ENCODE results near the gene IQCH. TPM values are rescaled to one million over a fixed set of nuclear protein-coding genes. Genes with fewer than 3 reads are reported as not detected.
"Not testable (repeated sequence)": the region's sequence is repeated elsewhere in the genome, so short reads cannot be mapped to it uniquely, and the experiment has no call there.

IQCH gene
- total RNA-seq, 2 experiments from 2014 or later, result 1.2 to 2.2 TPM

DNA sequence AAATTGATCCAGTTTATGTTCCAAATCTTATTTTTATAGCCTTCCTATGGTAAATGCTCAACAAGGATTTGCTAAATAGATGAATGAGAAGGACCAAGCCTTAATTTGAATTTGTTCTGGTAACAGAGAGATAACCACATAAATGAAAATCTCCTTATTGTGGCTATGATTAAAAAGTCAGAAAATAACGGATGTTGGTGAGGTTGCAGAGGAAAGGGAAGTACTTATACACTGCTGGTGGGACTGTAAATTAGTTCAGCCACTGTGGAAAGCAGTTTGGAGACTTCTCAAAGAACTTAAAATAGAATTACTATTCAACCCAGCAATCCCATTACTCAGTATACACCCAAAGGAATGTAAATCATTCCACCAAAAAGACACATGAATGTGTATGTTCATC is 26.3 kb upstream of the IQCH start:
- ATAC-seq (ENCODE audit: low read depth), result peak; percentile 33
- H3K27ac Mint-ChIP-seq, result peak overlapping the region; percentile 59
- no peak for DNase-seq
- no peaks in the 10 kb centered on the region for H3K27me3 Mint-ChIP-seq
- H3K9me3 Mint-ChIP-seq, result no peaks in the 10 kb centered on the region
- peak overlapping the region; percentile 20 for H3K4me3 Mint-ChIP-seq
- H3K4me1 Mint-ChIP-seq, result peaks cover 11% of the 10 kb centered on the region
- peaks cover 35% of the 10 kb centered on the region for H3K36me3 Mint-ChIP-seq
- POLR2A ChIA-PET, result no interaction called here

DNA sequence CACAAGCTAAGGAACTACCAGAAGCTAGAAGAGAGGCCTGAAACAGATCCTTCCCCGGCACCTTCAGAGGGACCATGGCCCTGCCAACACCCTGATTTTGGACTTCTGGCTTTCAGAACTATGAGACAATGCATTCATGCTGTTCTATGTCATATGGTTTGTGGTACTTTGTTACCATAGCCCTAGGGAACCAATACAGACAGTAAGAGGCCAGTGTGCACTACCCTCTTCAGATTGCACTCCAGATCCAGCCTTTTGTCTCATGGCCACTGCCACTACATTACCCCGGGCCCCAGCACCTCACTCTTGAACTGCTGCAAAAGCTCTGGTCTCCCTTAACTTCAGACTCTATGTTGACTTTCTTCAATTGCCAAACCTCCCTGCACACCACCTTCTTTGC is 24.1 kb upstream of the IQCH start:
- peaks cover 48% of the 10 kb centered on the region for H3K36me3 Mint-ChIP-seq

GRCh38 chr15:67232591-67232990 is 22.0 kb upstream of the IQCH start:
- Mint-ChIP-seq H3K36me3 (peaks cover 42% of the 10 kb centered on the region), H3K4me1 (peaks cover 9% of the 10 kb centered on the region), H3K27ac (no peak overlapping the region), H3K9me3 (no peaks in the 10 kb centered on the region), H3K4me3 (no peak overlapping the region), H3K27me3 (no peaks in the 10 kb centered on the region)
- DNase-seq (no peak), ATAC-seq (ENCODE audit: low read depth) (no peak)
- POLR2A ChIA-PET, result no interaction called here

More for the DNA sequence above, 24.1 kb upstream of the IQCH start:
- Mint-ChIP-seq H3K4me3 (no peak overlapping the region), H3K27me3 (no peaks in the 10 kb centered on the region), H3K27ac (no peak overlapping the region), H3K9me3 (no peaks in the 10 kb centered on the region), H3K4me1 (peaks cover 11% of the 10 kb centered on the region)
- ATAC-seq (ENCODE audit: low read depth) (no peak), DNase-seq (no peak)
- POLR2A ChIA-PET, result no interaction called here

- POLR2A ChIA-PET, result interaction anchor here (0.6 to 3.0 kb wide), 4 partner anchors 13 to 175 kb away, joined by 3 to 14 read pairs (median 3); partner anchors contain the start of genes AAGAB, IQCH and SMAD3
- ATAC-seq (ENCODE audit: low read depth) (no peak), DNase-seq (no peak)
- Mint-ChIP-seq H3K4me1 (peaks cover 36% of the 10 kb centered on the region), H3K9me3 (no peaks in the 10 kb centered on the region), H3K4me3 (peak overlapping the region; percentile 33), H3K27ac (peak overlapping the region; percentile 67), H3K27me3 (no peaks in the 10 kb centered on the region), H3K36me3 (peaks cover 13% of the 10 kb centered on the region)
Observed at GRCh38 chr15:67240235-67241131, 14.1 kb upstream of the IQCH start.

DNA sequence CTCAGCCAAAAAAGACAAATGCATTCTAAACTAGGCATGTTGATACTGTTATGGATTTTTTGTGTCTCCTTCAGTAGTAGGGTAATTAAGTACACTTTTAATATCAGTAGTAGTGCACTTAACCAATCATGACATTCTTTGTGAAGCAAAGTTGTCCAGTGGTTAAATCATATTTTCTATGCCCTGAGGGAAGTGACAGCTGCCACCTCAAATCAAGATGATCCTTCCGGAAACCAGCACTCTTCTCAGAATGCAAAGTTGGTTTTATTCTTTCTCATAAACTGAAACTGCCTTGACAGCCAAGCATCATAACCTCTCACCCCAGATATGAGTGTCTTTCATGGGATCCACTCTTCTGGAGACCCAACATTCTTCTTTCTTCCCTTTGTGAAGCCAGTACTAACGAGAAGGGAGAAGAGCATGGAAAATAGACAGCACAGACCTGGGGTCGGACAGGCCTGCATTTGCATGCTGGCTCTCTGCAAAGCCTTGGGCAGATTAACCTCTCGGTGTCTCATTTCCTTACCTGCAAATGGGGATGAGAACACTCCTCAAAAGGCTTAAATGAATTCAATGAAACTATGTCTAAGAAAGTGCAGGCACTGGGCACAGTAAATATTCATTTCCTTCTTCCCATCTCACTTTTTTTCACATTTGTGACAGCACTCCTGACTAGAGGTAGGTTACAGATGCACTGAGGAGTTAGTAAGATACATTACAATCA is 13.3 kb upstream of the IQCH start:
- Mint-ChIP-seq H3K36me3 (peaks cover 21% of the 10 kb centered on the region), H3K27me3 (no peaks in the 10 kb centered on the region), H3K9me3 (no peaks in the 10 kb centered on the region), H3K4me3 (peak overlapping the region; percentile 33), H3K4me1 (peaks cover 36% of the 10 kb centered on the region), H3K27ac (peak overlapping the region; percentile 67)
- ATAC-seq (ENCODE audit: low read depth) (peak; percentile 76), DNase-seq (no peak)
- POLR2A ChIA-PET, result interaction anchor here (0.6 to 3.0 kb wide), 2 partner anchors 13 to 158 kb away, joined by 3 to 14 read pairs; partner anchors contain the start of genes AAGAB and IQCH

DNA sequence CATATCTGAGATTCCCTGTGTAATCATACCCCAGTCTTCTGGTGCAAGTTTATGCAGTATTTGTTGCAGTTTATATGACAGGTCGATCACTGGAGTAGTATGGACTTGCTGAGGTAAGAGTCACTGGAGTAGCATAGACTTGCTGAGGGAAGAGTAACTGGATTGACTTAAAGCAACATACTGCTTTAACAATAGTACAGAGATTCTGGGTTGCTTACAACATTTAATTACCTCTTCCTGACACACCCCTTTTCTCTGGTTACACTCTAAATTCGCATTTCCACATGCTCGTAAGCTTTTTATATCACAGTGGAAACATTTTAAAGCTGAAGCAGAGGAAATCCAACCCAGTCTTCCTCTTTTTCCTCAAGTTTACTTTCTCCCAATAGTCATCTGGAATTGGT is 11.9 kb upstream of the IQCH start:
- peaks cover 34% of the 10 kb centered on the region for H3K36me3 Mint-ChIP-seq
- H3K27ac Mint-ChIP-seq, result no peak overlapping the region
- ATAC-seq (ENCODE audit: low read depth) (no peak), DNase-seq (no peak)
- POLR2A ChIA-PET, result no interaction called here
- H3K27me3 Mint-ChIP-seq, result no peaks in the 10 kb centered on the region
- peaks cover 4% of the 10 kb centered on the region for H3K9me3 Mint-ChIP-seq
- no peak overlapping the region for H3K4me3 Mint-ChIP-seq
- peaks cover 36% of the 10 kb centered on the region for H3K4me1 Mint-ChIP-seq

DNA sequence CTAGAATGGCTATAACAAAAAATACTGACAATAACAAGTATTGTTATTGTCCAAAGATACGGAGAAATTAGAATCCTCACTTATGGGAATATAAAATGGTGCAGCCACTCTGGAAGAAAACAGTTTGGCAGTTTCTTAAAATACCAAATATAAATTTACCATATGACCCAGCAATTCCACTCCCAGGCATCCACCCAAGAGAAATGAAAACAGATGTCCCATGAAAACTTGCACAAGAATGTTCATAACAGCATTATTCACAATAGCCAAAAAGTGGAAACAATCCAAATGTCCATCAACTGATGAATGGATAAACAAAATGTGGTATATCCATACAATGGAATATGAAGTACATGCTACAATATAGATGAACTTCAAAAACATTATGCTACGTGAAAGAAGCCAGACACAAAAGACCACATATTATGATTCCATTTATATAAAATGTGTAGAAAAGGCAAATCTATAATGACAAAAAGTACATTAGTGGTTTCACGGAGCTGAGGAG is 9.6 kb upstream of the IQCH start:
- ATAC-seq (ENCODE audit: low read depth) (no peak), DNase-seq (no peak)
- POLR2A ChIA-PET, result interaction anchor here (1.3 kb wide), 1 partner anchor 9 kb away, joined by 4 read pairs; the partner anchor contains the start of genes AAGAB and IQCH
- Mint-ChIP-seq H3K4me1 (peaks cover 30% of the 10 kb centered on the region), H3K27ac (no peak overlapping the region), H3K27me3 (no peaks in the 10 kb centered on the region), H3K4me3 (no peak overlapping the region), H3K9me3 (peaks cover 4% of the 10 kb centered on the region), H3K36me3 (peaks cover 42% of the 10 kb centered on the region)

GRCh38 chr15:67246606-67247005 is 8.0 kb upstream of the IQCH start:
- POLR2A ChIA-PET; H3K27me3 Mint-ChIP-seq; H3K27ac Mint-ChIP-seq; H3K9me3 Mint-ChIP-seq; H3K4me3 Mint-ChIP-seq; DNase-seq; ATAC-seq (ENCODE audit: low read depth): not testable (repeated sequence)
- Mint-ChIP-seq H3K4me1 (peaks cover 18% of the 10 kb centered on the region), H3K36me3 (peaks cover 43% of the 10 kb centered on the region)

- Mint-ChIP-seq H3K27ac (no peak overlapping the region), H3K36me3 (peaks cover 42% of the 10 kb centered on the region), H3K4me1 (peaks cover 17% of the 10 kb centered on the region), H3K27me3 (no peaks in the 10 kb centered on the region), H3K9me3 (peaks cover 4% of the 10 kb centered on the region), H3K4me3 (no peak overlapping the region)
- no peak for ATAC-seq (ENCODE audit: low read depth)
- no peak for DNase-seq
- POLR2A ChIA-PET, result no interaction called here
Observed at GRCh38 chr15:67248011-67248505, 6.5 kb upstream of the IQCH start.

DNA sequence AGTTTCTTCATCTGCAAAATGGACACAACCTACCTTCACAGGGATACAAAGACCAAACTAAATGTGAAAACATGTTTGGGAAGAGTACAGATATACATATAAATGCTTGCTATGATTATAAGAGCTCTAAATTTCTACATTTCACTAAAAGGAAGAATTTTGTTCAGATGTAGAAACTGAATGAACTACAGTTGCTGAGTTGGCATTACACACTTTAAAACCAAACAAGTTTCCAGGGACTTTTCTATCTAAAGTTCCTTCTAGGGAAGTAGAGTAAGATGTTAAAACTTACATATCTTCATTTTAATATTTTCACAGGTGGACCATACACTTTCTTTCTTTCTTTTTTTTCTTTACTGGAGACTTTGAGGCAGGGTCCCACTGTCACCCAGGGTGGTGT is 4.8 kb upstream of the IQCH start:
- H3K27me3 Mint-ChIP-seq, result no peaks in the 10 kb centered on the region
- peaks cover 19% of the 10 kb centered on the region for H3K4me1 Mint-ChIP-seq

GRCh38 chr15:67251318-67251717 is 3.3 kb upstream of the IQCH start:
- POLR2A ChIA-PET, result no interaction called here
- Mint-ChIP-seq H3K27me3 (peaks cover 7% of the 10 kb centered on the region), H3K27ac (no peak overlapping the region), H3K4me1 (peaks cover 25% of the 10 kb centered on the region), H3K36me3 (peaks cover 22% of the 10 kb centered on the region), H3K4me3 (no peak overlapping the region), H3K9me3 (peaks cover 4% of the 10 kb centered on the region)
- ATAC-seq (ENCODE audit: low read depth) (no peak), DNase-seq (no peak)

More for the DNA sequence above, 4.8 kb upstream of the IQCH start:
- Mint-ChIP-seq H3K27ac (no peak overlapping the region), H3K9me3 (peaks cover 4% of the 10 kb centered on the region), H3K36me3 (peaks cover 37% of the 10 kb centered on the region), H3K4me3 (no peak overlapping the region)
- ATAC-seq (ENCODE audit: low read depth), result no peak
- POLR2A ChIA-PET, result no interaction called here
- no peak for DNase-seq

DNA sequence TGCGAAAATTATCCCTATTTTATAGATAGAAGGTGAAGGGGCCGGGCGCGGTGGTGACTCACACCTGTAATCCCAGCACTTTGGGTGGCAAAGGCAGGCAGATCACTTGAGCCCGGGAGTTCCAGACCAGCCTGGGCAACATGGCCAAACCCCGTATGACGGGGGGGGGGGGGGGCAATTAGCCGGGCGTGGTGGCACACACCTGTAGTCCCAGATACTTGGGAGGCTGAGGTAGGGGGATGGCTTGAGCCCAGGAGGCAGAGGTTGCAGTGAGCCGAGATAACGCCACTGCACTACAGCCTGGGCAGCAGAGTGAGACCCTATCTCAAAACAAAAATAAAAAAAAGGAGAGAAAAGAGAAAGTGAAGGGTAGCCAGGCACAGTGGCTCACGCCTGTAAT is 1.5 kb upstream of the IQCH start:
- H3K36me3 Mint-ChIP-seq, result peaks cover 8% of the 10 kb centered on the region
- H3K4me3 Mint-ChIP-seq, result peak overlapping the region; percentile 98
- H3K9me3 Mint-ChIP-seq, result no peaks in the 10 kb centered on the region
- H3K27ac Mint-ChIP-seq, result peak overlapping the region; percentile 98
- peaks cover 24% of the 10 kb centered on the region for H3K4me1 Mint-ChIP-seq
- POLR2A ChIA-PET, result interaction anchor here (1.9 kb wide), 1 partner anchor 12 kb away, joined by 14 read pairs; no protein-coding TSS in a partner anchor
- no peak for DNase-seq
- H3K27me3 Mint-ChIP-seq, result peaks cover 10% of the 10 kb centered on the region
- ATAC-seq (ENCODE audit: low read depth), result no peak

- Mint-ChIP-seq H3K4me1 (peaks cover 23% of the 10 kb centered on the region), H3K4me3 (peak overlapping the region; percentile 98), H3K36me3 (peaks cover 7% of the 10 kb centered on the region), H3K9me3 (no peaks in the 10 kb centered on the region), H3K27ac (peak overlapping the region; percentile 98), H3K27me3 (peaks cover 10% of the 10 kb centered on the region)
- DNase-seq, result no peak
- POLR2A ChIA-PET, result interaction anchor here (0.6 to 1.9 kb wide), 4 partner anchors 8 to 189 kb away, joined by 3 to 14 read pairs (median 4); no protein-coding TSS in a partner anchor
- no peak for ATAC-seq (ENCODE audit: low read depth)
Observed at GRCh38 chr15:67253549-67254237, 893 bp upstream of the IQCH start.
